SK-N-SH (cell line): ENCODE data around the gene ZSCAN20. TPM values are rescaled to one million over a fixed set of nuclear protein-coding genes. Genes with fewer than 3 reads are reported as not detected.
A peak's percentile ranks its signal among the peaks of the same experiment; 100 is the strongest.

Experiments used
- CTCF ChIA-PET: fragments of 300-600, 350-600 bp; formaldehyde crosslinking; extraction: SDS; loops from one replicate; lab custom pipeline; 2021; lab: Yijun Ruan, JAX
- POLR2A ChIA-PET: fragments of 350-600 bp; sonication (Branson Sonifier 250); formaldehyde crosslinking; extraction: SDS; loops from one replicate; lab custom pipeline; 2020; ENCODE audit warnings: antibody characterized with exemption, inconsistent platforms; lab: Yijun Ruan, JAX
- DNase-seq: peaks from one replicate; pipeline ENCODE4 v3.0.0; 2012
- H2AFZ ChIP-seq: fragments of 200-600 bp; sonication (generic); 2 replicates; pipeline ENCODE4 v1.8.1; 2016; ENCODE audit warnings: antibody characterized with exemption, mild to moderate bottlenecking, low read depth
- H3F3A ChIP-seq: fragments of 200-600 bp; sonication (generic); replicated peaks from 2 replicates; pipeline ENCODE3; 2016; ENCODE audit warnings: antibody characterized with exemption, mild to moderate bottlenecking; ENCODE audit not compliant: insufficient read depth
- H3K27ac ChIP-seq, 2 experiments: fragments of 200-500 bp in 1 of 2; fragments of 200-600 bp in 1 of 2; sonication (Bioruptor generic) in 1 of 2; sonication (generic), shearing (Covaris generic) in 1 of 2; 2 replicates each; pipeline versions ENCODE4 v1.5.1 to v1.6.1; 2014 to 2016; ENCODE audit warnings: low read depth in 2 of 2, inconsistent platforms in 1 of 2, low read length in 1 of 2, mild to moderate bottlenecking in 1 of 2, mixed read lengths in 1 of 2
- H3K27me3 ChIP-seq: fragments of 200-600 bp; sonication (generic), shearing (Covaris generic); 2 replicates; pipeline ENCODE4 v1.6.1; 2016; ENCODE audit warnings: mixed run types; ENCODE audit not compliant: insufficient read depth
- H3K36me3 ChIP-seq, 2 experiments: fragments of 200-500 bp in 1 of 2; fragments of 200-600 bp in 1 of 2; sonication (Bioruptor generic) in 1 of 2; sonication (generic) in 1 of 2; replicated peaks in 1 of 2; 2 replicates each; pipeline versions ENCODE3 to v1.5.1; 2014 to 2016; ENCODE audit warnings: low read length in 1 of 2, mild to moderate bottlenecking in 1 of 2; ENCODE audit not compliant: insufficient read depth in 2 of 2, control insufficient read depth in 1 of 2
- H3K4me1 ChIP-seq, 2 experiments: fragments of 200-500 bp in 1 of 2; fragments of 200-600 bp in 1 of 2; sonication (Bioruptor generic) in 1 of 2; sonication (generic), shearing (Covaris generic) in 1 of 2; 2 replicates each; pipeline versions ENCODE4 v1.5.1 to v1.6.1; 2014 to 2016; ENCODE audit warnings: low read depth in 1 of 2, low read length in 1 of 2, mixed run types in 1 of 2; ENCODE audit not compliant: insufficient read depth in 2 of 2, control insufficient read depth in 1 of 2
- H3K4me2 ChIP-seq: fragments of 200-600 bp; sonication (generic), shearing (Covaris generic); 2 replicates; pipeline ENCODE4 v1.6.1; 2017; ENCODE audit warnings: mixed run types
- H3K4me3 ChIP-seq, 2 experiments: fragments of 200-500 bp in 1 of 2; fragments of 200-600 bp in 1 of 2; sonication (Bioruptor generic) in 1 of 2; sonication (generic), shearing (Covaris generic) in 1 of 2; 2 replicates each; pipeline versions ENCODE4 v1.5.1 to v1.8.1; 2014 to 2016; ENCODE audit warnings: low read depth in 2 of 2, inconsistent platforms in 1 of 2, low read length in 1 of 2, mild to moderate bottlenecking in 1 of 2, mixed read lengths in 1 of 2, moderate library complexity in 1 of 2
- H3K79me2 ChIP-seq: fragments of 200-600 bp; sonication (generic); 2 replicates; pipeline ENCODE4 v1.8.1; 2017; ENCODE audit warnings: mild to moderate bottlenecking; ENCODE audit not compliant: insufficient read depth
- H3K9ac ChIP-seq: fragments of 200-600 bp; sonication (generic); 2 replicates; pipeline ENCODE4 v1.6.1; 2017; ENCODE audit warnings: mixed run types
- H3K9me2 ChIP-seq: fragments of 200-600 bp; sonication (generic); 2 replicates; pipeline ENCODE4 v1.6.1; 2017; ENCODE audit warnings: mixed run types
- H3K9me3 ChIP-seq: fragments of 200-600 bp; sonication (generic); 2 replicates; pipeline ENCODE4 v1.6.1; 2017; ENCODE audit warnings: mixed run types, mild to moderate bottlenecking, moderate library complexity
- H4K20me1 ChIP-seq: fragments of 200-600 bp; sonication (generic); 2 replicates; pipeline ENCODE4 v1.6.1; 2017; ENCODE audit warnings: mild to moderate bottlenecking, mixed run types; ENCODE audit not compliant: insufficient read depth
- CTCF ChIP-seq: fragments of 200-600 bp; sonication (generic); IDR thresholded peaks from 2 replicates; pipeline ENCODE4 v1.6.1; 2017; ENCODE audit warnings: antibody characterized with exemption, mild to moderate bottlenecking, moderate library complexity
- ELF1 ChIP-seq: IDR thresholded peaks from 2 replicates; pipeline ENCODE4 v1.4.0; 2012
- EP300 ChIP-seq, 2 experiments: IDR thresholded peaks; 2 replicates each; pipeline versions ENCODE4 v1.4.0 to v1.6.1; 2012; ENCODE audit warnings: borderline replicate concordance in 1 of 2, low read depth in 1 of 2, low read length in 1 of 2
- FOXJ3 ChIP-seq: sonication (generic); formaldehyde crosslinking; IDR thresholded peaks from 2 replicates; pipeline ENCODE4 v1.5.1; 2020; ENCODE audit warnings: mild to moderate bottlenecking, missing genetic modification reagents
- FOXM1 ChIP-seq: IDR thresholded peaks from 2 replicates; pipeline ENCODE4 v1.4.0; 2012; ENCODE audit warnings: low read depth, mild to moderate bottlenecking
- IRF3 ChIP-seq: fragments of 150-350 bp; IDR thresholded peaks from 2 replicates; pipeline ENCODE4 v1.6.1; 2016; ENCODE audit warnings: mild to moderate bottlenecking, low read depth, low read length
- JUND ChIP-seq: IDR thresholded peaks from 2 replicates; pipeline ENCODE4 v1.4.0; 2012
- MAX ChIP-seq: IDR thresholded peaks from 2 replicates; pipeline ENCODE4 v1.4.0; 2012; ENCODE audit warnings: low read depth
- NRF1 ChIP-seq: IDR thresholded peaks from 2 replicates; pipeline ENCODE4 v1.6.1; 2012; ENCODE audit warnings: low read depth, mild to moderate bottlenecking, low read length
- PBX3 ChIP-seq: IDR thresholded peaks from 2 replicates; pipeline ENCODE4; 2012
- RAD21 ChIP-seq: IDR thresholded peaks from 2 replicates; pipeline ENCODE4 v1.6.1; 2012; ENCODE audit warnings: mild to moderate bottlenecking, low read length
- REST ChIP-seq: IDR thresholded peaks from 2 replicates; pipeline ENCODE4 v1.6.1; 2012; ENCODE audit warnings: mild to moderate bottlenecking, low read depth, low read length, moderate library complexity
- RFX5 ChIP-seq: IDR thresholded peaks from 2 replicates; pipeline ENCODE4 v1.6.1; 2012; ENCODE audit warnings: mild to moderate bottlenecking, improper control_type of control experiment, low read length
- SIN3A ChIP-seq: IDR thresholded peaks from 2 replicates; pipeline ENCODE4 v1.6.1; 2012; ENCODE audit warnings: low read depth, mild to moderate bottlenecking, low read length, moderate library complexity, borderline replicate concordance
- SMC3 ChIP-seq: IDR thresholded peaks from 2 replicates; pipeline ENCODE4 v1.6.1; 2012; ENCODE audit warnings: low read depth, low read length, improper control_type of control experiment
- TCF12 ChIP-seq: IDR thresholded peaks from 2 replicates; pipeline ENCODE4 v1.4.0; 2012
- WGBS: methylation state at CpG from one replicate; pipeline ENCODE4 v1.1.6; 2017; ENCODE audit warnings: low lambda C conversion rate; 5-methylcytosine and 5-hydroxymethylcytosine counted together
- polyA plus RNA-seq, 3 experiments: library from polyadenylated mRNA; depleted of rRNA; stranded (reverse); fragments of >200 nt; gene quantifications; 2 replicates each; pipeline ENCODE4 v1.2.3, GENCODE V29; 2012

Gene ZSCAN20
- polyA plus RNA-seq, 1 of the 3 experiments (the other 2 are of a cell fraction) = 2.1 TPM

GRCh38 chr1:33434363-33434750 lies 38.1 kb upstream of the ZSCAN20 start:
- no peak overlapping the region for H3K4me3 ChIP-seq
- no peak for DNase-seq
- peaks cover 20 to 47% of the 10 kb centered on the region in 2 experiments for H3K4me1 ChIP-seq
- no peak overlapping the region for H2AFZ ChIP-seq
- H3K79me2 ChIP-seq = peaks cover 7% of the 10 kb centered on the region; the same call in 1 of the 2 replicates
- H3K36me3 ChIP-seq = no peaks in the 10 kb centered on the region
- no peaks in the 10 kb centered on the region for H4K20me1 ChIP-seq
- ChIA-PET POLR2A (no interaction called here), CTCF (interaction anchor here (1.1 kb wide), 1 partner anchor 67 kb away, joined by 3 read pairs; no protein-coding TSS in a partner anchor)
- no peaks in the 10 kb centered on the region for H3K27me3 ChIP-seq
- TF ChIP-seq CTCF (no peak), RAD21 (no peak), JUND (no peak), ELF1 (no peak), RFX5 (no peak), REST (no peak), TCF12 (no peak), IRF3 (no peak), EP300 (IDR thresholded peaks at IDR 0.05; ENCODE audit: borderline replicate concordance in 1 of 2, low read depth in 1 of 2, low read length in 1 of 2) (no peak), PBX3 (no peak), FOXJ3 (CRISPR knock-in tag) (no peak), FOXM1 (no peak), SIN3A (no peak), SMC3 (no peak), NRF1 (no peak), MAX (no peak)
- WGBS = 100% methylated on average over 1 of the region's 1 CpG
- H3F3A ChIP-seq = peaks cover 37% of the 10 kb centered on the region
- peak overlapping the region; percentile 54 to 97; a peak in 3 of 4 replicates for H3K27ac ChIP-seq
- H3K9ac ChIP-seq = peak overlapping the region; percentile 6; the same call in 1 of the 2 replicates
- no peaks in the 10 kb centered on the region for H3K9me2 ChIP-seq
- H3K9me3 ChIP-seq = no peaks in the 10 kb centered on the region
- H3K4me2 ChIP-seq = peak overlapping the region; percentile 46
